ENCODE results near the gene ZBTB4. TPM values are rescaled to one million over a fixed set of nuclear protein-coding genes. Genes with fewer than 3 reads are reported as not detected.

ZBTB4 gene
- total RNA-seq, 1 donor from 2014 or later = 26.8 TPM

DNA sequence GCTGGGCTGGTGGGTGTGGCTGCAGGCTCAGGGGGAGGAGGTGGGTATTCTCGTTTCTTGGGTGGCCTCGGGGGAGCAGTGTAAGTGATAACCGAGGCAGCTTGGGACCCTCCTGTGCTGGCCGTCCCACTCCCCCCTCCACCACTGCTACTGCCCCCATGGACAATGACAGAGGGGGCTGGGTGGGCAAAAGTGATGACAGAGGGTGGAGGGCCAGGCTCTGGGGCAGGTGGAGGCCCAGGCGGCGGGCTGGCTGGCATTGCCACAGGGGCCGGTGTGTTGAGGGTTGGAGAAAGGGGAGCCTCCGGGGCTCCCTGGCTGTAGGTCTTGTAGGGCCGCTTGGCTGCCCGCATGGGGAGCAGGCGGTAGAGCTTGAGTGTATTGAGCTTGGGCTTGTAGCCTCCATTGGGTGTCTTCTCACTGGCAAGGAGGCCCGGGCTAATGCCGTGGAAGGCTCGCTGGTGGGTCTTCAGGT is 16.0 kb downstream of the ZBTB4 start:
- Mint-ChIP-seq H3K4me3 (ENCODE audit: low read depth) (no peak overlapping the region), H3K9me3 (ENCODE audit: low read depth) (no peaks in the 10 kb centered on the region)

DNA sequence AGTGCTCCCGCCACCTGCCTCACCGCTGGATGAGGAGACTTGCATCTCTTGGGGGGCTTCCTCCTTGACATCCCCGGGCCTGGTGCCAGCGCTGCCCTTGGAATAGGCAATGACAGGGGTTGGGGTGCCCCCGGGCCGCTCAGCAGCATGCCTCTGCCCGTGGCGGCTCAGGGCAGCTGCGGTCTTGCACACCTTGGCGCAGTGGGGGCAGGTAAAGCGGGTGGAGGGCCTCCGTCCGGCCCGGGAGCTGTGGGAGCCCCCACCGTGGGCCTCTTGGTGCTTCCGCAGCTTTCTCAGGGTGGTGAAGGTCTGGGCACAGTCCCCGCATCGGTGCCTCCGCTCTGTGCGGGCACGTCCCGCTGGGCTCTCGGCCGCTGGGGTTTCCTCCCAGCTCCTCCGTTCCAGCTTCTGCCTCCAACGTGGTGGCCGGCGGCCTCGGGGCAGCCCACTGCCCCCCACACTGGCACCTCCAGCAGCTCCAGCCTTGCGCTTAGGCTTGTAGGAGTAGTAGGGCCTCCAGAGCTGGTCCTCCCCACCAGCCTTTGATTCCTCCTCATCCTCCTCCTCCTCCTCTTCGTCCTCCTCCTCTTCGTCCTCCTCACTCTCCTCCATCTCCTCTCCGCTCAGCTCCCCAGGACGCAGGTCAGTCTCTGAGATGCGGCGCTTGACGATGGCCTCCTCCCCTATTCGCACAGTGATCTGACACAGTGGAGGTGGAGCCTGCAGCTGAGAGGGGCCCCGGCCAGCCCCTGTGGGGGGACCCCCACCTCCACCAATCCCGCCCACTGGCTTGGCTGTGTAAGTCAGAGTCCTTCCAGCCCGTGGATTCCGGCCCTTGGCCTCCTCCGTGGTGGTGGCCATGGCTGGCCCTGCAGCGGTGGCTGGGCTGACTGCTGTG is 16.7 kb downstream of the ZBTB4 start:
- H3K4me1 Mint-ChIP-seq (ENCODE audit: low read depth) = no peaks in the 10 kb centered on the region
- H3K4me3 Mint-ChIP-seq (ENCODE audit: low read depth) = no peak overlapping the region
- no peak for DNase-seq (ENCODE audit: low spot score, unreplicated experiment)
- H3K27ac Mint-ChIP-seq = no peak overlapping the region
- no peaks in the 10 kb centered on the region for H3K9me3 Mint-ChIP-seq (ENCODE audit: low read depth)
- no peaks in the 10 kb centered on the region for H3K36me3 Mint-ChIP-seq (ENCODE audit: insufficient read depth)
- TF ChIP-seq, protein P1, sequence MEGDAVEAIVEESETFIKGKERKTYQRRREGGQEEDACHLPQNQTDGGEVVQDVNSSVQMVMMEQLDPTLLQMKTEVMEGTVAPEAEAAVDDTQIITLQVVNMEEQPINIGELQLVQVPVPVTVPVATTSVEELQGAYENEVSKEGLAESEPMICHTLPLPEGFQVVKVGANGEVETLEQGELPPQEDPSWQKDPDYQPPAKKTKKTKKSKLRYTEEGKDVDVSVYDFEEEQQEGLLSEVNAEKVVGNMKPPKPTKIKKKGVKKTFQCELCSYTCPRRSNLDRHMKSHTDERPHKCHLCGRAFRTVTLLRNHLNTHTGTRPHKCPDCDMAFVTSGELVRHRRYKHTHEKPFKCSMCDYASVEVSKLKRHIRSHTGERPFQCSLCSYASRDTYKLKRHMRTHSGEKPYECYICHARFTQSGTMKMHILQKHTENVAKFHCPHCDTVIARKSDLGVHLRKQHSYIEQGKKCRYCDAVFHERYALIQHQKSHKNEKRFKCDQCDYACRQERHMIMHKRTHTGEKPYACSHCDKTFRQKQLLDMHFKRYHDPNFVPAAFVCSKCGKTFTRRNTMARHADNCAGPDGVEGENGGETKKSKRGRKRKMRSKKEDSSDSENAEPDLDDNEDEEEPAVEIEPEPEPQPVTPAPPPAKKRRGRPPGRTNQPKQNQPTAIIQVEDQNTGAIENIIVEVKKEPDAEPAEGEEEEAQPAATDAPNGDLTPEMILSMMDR (IDR thresholded peaks at IDR 0.05; ENCODE audit: unreplicated experiment) = no peak
- H3K27me3 Mint-ChIP-seq = no peaks in the 10 kb centered on the region

More for the DNA sequence above, 16.0 kb downstream of the ZBTB4 start:
- Mint-ChIP-seq H3K4me1 (ENCODE audit: low read depth) (no peaks in the 10 kb centered on the region), H3K27me3 (no peaks in the 10 kb centered on the region), H3K27ac (no peak overlapping the region), H3K36me3 (ENCODE audit: insufficient read depth) (no peaks in the 10 kb centered on the region)
- TF ChIP-seq, protein P1 (IDR thresholded peaks at IDR 0.05; ENCODE audit: unreplicated experiment) = no peak
- no peak for DNase-seq (ENCODE audit: low spot score, unreplicated experiment)

DNA sequence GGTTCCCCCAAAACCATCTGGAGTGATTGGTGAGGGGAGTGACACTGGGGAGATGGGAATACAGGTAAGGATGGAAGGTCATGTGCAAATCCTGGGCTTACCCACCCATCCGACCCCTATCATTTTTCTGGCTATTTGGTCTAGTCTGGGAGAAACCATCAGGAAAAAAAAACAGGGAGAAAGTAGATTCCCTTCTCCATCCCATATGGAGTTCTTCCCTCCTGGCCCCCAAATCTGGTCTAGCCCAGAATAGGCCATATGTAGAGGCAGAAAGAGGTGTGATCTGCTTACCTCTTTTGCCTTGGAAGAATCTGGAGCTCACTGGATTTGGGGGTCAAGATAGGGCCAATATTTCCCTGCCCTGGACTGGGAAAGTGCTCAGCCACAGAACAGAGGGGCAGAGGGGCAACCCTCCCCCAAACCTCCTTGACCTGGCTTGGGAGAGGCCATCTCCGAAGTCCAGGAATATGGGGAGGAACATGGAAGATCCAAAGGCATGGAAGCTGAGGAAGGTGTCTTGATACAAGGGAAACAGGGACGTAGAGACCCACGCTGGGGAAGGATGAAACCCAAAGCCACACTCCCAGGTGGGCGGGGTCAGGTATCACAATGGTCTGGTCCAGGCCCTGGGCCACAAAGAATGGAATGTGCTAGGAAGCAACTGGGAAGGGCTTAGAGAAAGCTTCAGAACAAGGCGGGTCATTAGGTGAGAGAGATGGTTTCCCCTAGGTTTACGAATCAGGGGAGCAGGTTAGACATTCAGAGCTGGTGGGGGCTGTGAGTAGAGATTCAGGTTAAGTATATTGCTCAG is 18.4 kb downstream of the ZBTB4 start:
- DNase-seq (ENCODE audit: low spot score, unreplicated experiment) = no peak
- Mint-ChIP-seq H3K27ac (no peak overlapping the region), H3K9me3 (ENCODE audit: low read depth) (no peaks in the 10 kb centered on the region), H3K27me3 (no peaks in the 10 kb centered on the region), H3K36me3 (ENCODE audit: insufficient read depth) (no peaks in the 10 kb centered on the region), H3K4me1 (ENCODE audit: low read depth) (no peaks in the 10 kb centered on the region), H3K4me3 (ENCODE audit: low read depth) (no peak overlapping the region)
- TF ChIP-seq, protein P1 (IDR thresholded peaks at IDR 0.05; ENCODE audit: unreplicated experiment) = no peak

DNA sequence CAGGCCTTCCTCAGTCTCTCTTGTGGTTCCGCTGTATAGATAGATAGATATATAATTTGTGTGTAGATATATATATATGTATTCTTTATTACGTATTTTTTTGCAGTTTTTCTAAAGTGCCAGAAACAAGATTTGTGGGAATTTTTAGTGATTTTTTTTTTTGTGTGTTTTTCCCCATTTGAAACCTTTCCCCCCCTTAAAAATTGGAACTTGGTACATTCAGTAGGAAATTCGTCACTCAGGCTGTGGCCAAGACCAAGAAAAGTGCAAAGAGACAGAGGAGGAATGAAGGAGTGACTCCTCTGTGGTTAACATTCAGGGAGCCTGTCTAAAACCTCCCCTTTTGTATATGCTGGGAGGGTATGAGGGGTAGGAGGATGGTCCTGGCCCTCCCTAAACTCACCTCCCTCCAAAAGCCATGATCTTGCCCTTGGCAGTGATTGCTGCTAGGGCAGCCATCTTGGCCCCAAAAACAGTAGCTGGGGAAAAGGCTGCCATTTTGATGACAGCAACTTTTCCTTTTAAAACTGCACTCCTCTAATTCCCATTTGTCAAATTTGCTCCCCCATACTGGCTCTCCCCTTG is 19.4 kb downstream of the ZBTB4 start:
- no peak overlapping the region for H3K27ac Mint-ChIP-seq
- no peak for DNase-seq (ENCODE audit: low spot score, unreplicated experiment)
- no peaks in the 10 kb centered on the region for H3K9me3 Mint-ChIP-seq (ENCODE audit: low read depth)
- no peaks in the 10 kb centered on the region for H3K36me3 Mint-ChIP-seq (ENCODE audit: insufficient read depth)
- TF ChIP-seq, protein P1 (IDR thresholded peaks at IDR 0.05; ENCODE audit: unreplicated experiment) = no peak
- H3K4me3 Mint-ChIP-seq (ENCODE audit: low read depth) = no peak overlapping the region
- no peaks in the 10 kb centered on the region for H3K27me3 Mint-ChIP-seq
- H3K4me1 Mint-ChIP-seq (ENCODE audit: low read depth) = peaks cover 3% of the 10 kb centered on the region

DNA sequence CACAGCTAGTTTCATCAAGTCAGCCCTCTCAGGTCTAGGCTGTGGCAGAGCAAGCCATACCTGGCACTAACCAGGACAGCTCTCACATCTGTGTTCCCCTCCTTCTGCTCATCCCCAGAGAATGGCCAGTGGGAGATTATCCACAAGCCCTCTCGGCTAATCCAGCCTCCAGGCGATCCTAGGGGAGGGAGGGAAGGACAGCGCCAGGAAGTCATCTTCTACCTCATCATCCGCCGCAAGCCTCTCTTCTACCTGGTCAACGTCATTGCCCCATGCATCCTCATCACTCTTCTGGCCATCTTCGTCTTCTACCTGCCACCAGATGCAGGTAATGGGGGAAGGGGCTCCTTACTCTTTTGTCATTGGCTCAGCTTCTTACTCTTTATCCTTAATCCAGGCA is 31.0 kb downstream of the ZBTB4 start:
- Mint-ChIP-seq H3K4me1 (ENCODE audit: low read depth) (peaks cover 10% of the 10 kb centered on the region), H3K4me3 (ENCODE audit: low read depth) (no peak overlapping the region)

More for the DNA sequence above, 31.0 kb downstream of the ZBTB4 start:
- H3K36me3 Mint-ChIP-seq (ENCODE audit: insufficient read depth) = peaks cover 5% of the 10 kb centered on the region
- peaks cover 19% of the 10 kb centered on the region for H3K27me3 Mint-ChIP-seq
- TF ChIP-seq, protein P1 (IDR thresholded peaks at IDR 0.05; ENCODE audit: unreplicated experiment) = no peak
- H3K9me3 Mint-ChIP-seq (ENCODE audit: low read depth) = no peaks in the 10 kb centered on the region
- H3K27ac Mint-ChIP-seq = no peak overlapping the region
- DNase-seq (ENCODE audit: low spot score, unreplicated experiment) = no peak
